ENCODE data around the gene BRD2. TPM values are rescaled to one million over a fixed set of nuclear protein-coding genes. Genes with fewer than 3 reads are reported as not detected.
"Not testable (repeated sequence)": the region's sequence is repeated elsewhere in the genome, so short reads cannot be mapped to it uniquely, and the experiment has no call there.

The BRD2 gene
- total RNA-seq, 2 donors from 2014 or later = 134 to 169 TPM

DNA sequence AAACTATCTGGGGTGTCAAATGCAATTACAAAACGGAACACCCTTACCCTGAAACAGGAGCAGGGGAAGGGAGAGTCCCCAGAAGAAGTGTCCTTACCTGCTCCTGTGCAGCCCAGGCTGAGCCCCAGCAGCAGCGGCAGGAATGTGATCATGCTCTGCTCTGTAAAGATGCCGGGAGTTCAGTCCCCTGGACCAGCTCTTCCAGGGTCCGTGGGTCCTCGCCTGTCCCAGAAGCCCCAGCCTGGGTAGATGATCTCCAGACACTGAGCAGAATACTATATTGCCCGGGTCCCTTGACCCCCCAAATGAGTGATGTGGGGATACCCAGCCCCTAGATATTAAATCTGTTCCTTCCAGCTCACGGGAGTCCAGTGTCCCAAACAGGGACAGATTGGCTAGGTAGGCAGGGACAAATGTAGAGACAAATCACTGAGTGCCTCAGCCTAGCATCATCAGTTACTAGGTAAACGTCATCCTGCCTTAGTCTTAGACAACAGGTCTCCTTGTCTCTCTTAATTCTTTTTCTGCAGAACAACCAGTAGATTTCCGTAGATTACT, 27.7 kb upstream of the BRD2 start, which contains the start of gene HLA-DMB:
HLA-DMB (minus strand) TSS at position 373 of the 558 bp plus-strand sequence; CDS start at position 152, 221 bp downstream.
- DNase-seq (ENCODE audit: low spot score) = no peak
- no peaks in the 10 kb centered on the region for H3K36me3 ChIP-seq

DNA sequence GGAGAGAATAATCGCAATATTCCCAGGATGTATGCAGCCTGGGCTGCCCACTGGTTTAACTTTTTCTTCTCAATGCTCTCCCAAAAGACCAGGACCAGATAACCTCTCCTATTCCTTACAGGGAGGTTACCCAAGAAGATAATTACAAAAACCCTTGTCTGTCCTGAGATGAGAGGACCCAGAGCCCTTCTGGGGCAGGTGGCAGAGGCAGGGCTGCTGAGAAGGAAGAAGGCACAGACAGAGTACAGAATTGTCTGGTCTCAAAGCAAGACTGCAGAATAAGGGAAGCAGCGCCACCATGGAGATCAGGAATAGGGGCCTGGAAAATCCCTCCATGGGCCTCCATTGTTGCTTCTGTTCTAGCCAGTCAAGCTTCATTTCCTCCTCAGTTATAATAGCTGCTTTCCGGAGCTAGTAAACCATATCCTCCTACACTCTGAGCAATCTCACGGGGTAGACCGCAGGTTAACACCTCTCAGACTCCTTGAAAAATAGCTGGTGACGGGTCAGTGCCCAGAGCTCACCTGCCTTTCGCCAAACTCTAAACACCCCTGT, 27.1 kb upstream of the BRD2 start:
- H3K27me3 ChIP-seq (replicated peaks; ENCODE audit: insufficient read depth) = no peaks in the 10 kb centered on the region
- peak overlapping the region in 1 of 2 donors; percentile 43 for H3K27ac ChIP-seq
- H3K9me3 ChIP-seq = no peaks in the 10 kb centered on the region
- TF ChIP-seq, protein P1, sequence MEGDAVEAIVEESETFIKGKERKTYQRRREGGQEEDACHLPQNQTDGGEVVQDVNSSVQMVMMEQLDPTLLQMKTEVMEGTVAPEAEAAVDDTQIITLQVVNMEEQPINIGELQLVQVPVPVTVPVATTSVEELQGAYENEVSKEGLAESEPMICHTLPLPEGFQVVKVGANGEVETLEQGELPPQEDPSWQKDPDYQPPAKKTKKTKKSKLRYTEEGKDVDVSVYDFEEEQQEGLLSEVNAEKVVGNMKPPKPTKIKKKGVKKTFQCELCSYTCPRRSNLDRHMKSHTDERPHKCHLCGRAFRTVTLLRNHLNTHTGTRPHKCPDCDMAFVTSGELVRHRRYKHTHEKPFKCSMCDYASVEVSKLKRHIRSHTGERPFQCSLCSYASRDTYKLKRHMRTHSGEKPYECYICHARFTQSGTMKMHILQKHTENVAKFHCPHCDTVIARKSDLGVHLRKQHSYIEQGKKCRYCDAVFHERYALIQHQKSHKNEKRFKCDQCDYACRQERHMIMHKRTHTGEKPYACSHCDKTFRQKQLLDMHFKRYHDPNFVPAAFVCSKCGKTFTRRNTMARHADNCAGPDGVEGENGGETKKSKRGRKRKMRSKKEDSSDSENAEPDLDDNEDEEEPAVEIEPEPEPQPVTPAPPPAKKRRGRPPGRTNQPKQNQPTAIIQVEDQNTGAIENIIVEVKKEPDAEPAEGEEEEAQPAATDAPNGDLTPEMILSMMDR (IDR thresholded peaks at IDR 0.05) = no peak
- H3K4me1 ChIP-seq (ENCODE audit: control insufficient read depth in 1 of 2, low read depth in 2 of 2) = peaks cover 0 to 4% of the 10 kb centered on the region in 2 donors
- ATAC-seq (ENCODE audit: insufficient number of reproducible peaks, low FRiP score, low read depth) (no peak), DNase-seq (ENCODE audit: low spot score) (no peak)
- no peaks in the 10 kb centered on the region for H3K36me3 ChIP-seq
- H3K4me3 ChIP-seq = peak overlapping the region; percentile 70

More for the DNA sequence above, 27.7 kb upstream of the BRD2 start, which contains the start of gene HLA-DMB:
- Histone ChIP-seq H3K9me3 (no peaks in the 10 kb centered on the region), H3K4me1 (ENCODE audit: control insufficient read depth in 1 of 2, low read depth in 2 of 2) (peaks cover 0 to 4% of the 10 kb centered on the region in 2 donors), H3K27me3 (replicated peaks; ENCODE audit: insufficient read depth) (no peaks in the 10 kb centered on the region), H3K4me3 (peak within 1 kb of the TSS; percentile 70), H3K27ac (peak within 1 kb of the TSS in 1 of 2 donors; percentile 43)
- TF ChIP-seq, protein P1 (IDR thresholded peaks at IDR 0.05) = no peak
- no peak for ATAC-seq (ENCODE audit: insufficient number of reproducible peaks, low FRiP score, low read depth)

DNA sequence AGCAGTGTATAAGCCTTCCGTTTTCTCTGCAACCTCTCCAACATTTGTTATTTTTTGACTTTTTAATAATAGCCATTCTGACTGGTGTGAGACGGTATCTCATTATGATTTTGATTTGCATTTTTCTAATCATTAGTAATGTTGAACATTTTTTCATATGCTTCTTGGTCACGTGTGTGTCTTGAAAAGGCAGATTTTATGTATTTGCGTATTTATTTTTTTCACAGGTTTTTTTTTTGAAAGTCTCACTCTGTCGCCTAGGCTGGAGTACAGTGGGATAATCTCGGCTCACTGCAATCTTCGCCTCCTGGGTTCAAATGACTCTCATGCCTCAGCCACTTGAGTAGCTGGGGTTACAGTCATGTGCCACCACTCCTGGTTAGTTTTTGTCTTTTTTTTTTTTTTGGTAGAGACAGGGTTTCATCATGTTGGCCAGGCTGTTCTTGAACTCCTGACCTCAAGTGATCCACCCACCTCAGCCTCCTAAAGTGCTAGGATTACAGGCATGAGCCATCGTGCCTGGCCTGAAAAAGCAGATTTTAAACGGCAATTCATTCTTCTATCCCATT, 25.8 kb upstream of the BRD2 start:
- not testable (repeated sequence) for H3K27me3 ChIP-seq (replicated peaks; ENCODE audit: insufficient read depth); H3K4me3 ChIP-seq; ATAC-seq (ENCODE audit: insufficient number of reproducible peaks, low FRiP score, low read depth); H3K27ac ChIP-seq; DNase-seq (ENCODE audit: low spot score); H3K36me3 ChIP-seq; H3K4me1 ChIP-seq (ENCODE audit: control insufficient read depth in 1 of 2, low read depth in 2 of 2); H3K9me3 ChIP-seq

DNA sequence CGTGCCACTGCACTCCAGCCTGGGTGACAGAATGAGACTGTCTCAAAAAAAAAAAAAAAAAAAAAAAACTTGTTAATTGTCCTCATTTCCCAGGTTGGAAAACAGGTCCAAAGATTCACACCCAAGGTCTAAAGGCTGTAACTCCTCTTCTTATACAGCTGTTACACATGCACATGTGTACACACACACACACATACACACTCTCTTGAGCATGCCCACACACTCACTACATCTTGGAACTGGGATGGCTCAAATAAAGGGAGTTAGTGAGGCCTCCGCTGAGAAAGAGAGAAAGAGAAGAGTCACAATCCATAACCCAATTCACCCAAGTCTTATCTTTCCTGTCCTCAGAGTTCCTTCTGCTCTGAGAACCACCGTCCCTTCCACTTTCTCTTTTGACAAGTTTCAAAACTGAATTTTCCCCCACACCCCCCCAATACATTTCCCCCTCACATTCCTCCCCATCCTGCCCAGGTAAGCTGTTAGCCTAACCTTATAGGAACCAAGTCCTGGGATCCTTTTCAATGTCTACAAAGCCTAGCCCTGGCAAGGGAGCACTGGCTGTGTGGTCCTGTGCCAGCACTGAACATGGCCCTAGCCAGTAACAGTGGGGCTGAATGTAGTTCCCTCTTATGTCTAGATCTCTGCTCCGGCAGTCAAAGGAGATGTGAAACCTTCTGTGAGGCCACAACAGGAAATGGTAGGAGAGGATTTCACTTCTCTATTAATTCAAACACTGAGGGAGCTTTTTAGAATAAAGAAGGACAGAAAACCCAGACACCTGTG, 24.3 kb upstream of the BRD2 start:
- no peaks in the 10 kb centered on the region for H3K27me3 ChIP-seq (replicated peaks; ENCODE audit: insufficient read depth)
- TF ChIP-seq, protein P1 (IDR thresholded peaks at IDR 0.05) = no peak
- peak overlapping the region; percentile 5 for H3K4me3 ChIP-seq
- ATAC-seq (ENCODE audit: insufficient number of reproducible peaks, low FRiP score, low read depth) (no peak), DNase-seq (ENCODE audit: low spot score) (no peak)
- no peak overlapping the region for H3K27ac ChIP-seq
- no peaks in the 10 kb centered on the region for H3K36me3 ChIP-seq
- no peaks in the 10 kb centered on the region for H3K9me3 ChIP-seq
- peaks cover 0 to 4% of the 10 kb centered on the region in 2 donors for H3K4me1 ChIP-seq (ENCODE audit: control insufficient read depth in 1 of 2, low read depth in 2 of 2)

DNA sequence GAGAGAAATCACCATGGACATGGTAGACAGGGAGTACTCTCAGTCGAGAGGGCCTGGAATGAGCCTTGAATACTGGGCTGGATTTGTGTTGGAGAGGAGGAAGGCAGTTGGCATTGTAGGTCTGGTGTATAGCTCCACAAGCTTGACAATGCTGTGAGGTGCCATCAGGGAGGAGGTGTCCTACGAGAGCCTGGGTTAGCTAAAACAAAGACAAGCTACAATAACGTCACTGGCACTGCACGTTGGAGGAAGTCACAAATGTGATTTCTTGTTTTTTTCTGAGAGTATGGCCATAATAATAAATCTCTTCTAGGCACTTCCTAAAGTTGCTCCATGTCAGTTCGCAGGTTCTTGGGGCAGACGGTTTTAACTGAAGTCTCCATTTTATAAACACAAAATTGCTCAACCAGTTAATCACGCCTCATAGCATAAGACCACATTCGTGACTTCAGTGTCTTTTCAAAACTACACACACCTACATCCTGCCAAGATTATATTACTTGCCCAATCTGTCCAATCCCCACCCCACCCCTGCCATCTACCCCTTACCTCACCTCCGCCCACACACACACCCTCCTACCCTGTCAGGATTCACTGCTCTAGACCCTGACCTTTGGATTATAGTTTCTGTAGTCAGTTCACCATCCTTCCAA, 23.2 kb upstream of the BRD2 start:
- no peak for ATAC-seq (ENCODE audit: insufficient number of reproducible peaks, low FRiP score, low read depth)
- peak overlapping the region; percentile 5 to 28 for H3K27ac ChIP-seq
- DNase-seq (ENCODE audit: low spot score) = no peak

More for the DNA sequence above, 23.2 kb upstream of the BRD2 start:
- no peaks in the 10 kb centered on the region for H3K27me3 ChIP-seq (replicated peaks; ENCODE audit: insufficient read depth)
- peaks cover 0 to 4% of the 10 kb centered on the region in 2 donors for H3K4me1 ChIP-seq (ENCODE audit: control insufficient read depth in 1 of 2, low read depth in 2 of 2)
- no peaks in the 10 kb centered on the region for H3K9me3 ChIP-seq
- no peaks in the 10 kb centered on the region for H3K36me3 ChIP-seq
- no peak overlapping the region for H3K4me3 ChIP-seq
- TF ChIP-seq, protein P1 (IDR thresholded peaks at IDR 0.05) = no peak
